ENCODE measurements around the gene PFKL.

- no peak for TF ChIP-seq TAF1 (IDR thresholded peaks at IDR 0.05; ENCODE audit: borderline replicate concordance, insufficient read depth, low read length)
- TF ChIP-seq POLR2AphosphoS5 (IDR thresholded peaks at IDR 0.05; ENCODE audit: low read depth, low read length), result 0 out of 2 replicates have a peak, but pooled peaks have one; percentile 11
These were observed 25.8 kb downstream of the PFKL start for GRCh38 chr21:44325386-44326271.
